OCI-LY7 (cell line): ENCODE data around the gene IL2RG. TPM values are rescaled to one million over a fixed set of nuclear protein-coding genes. Genes with fewer than 3 reads are reported as not detected.

Experiments used
- BruUV-seq: library from RNA; stranded (reverse); fragments of 400-500 nt; replicated peaks from 2 replicates; lab custom pipeline; 2021; lab: Mats Ljungman, UMichigan
- CTCF ChIA-PET: fragments of 300-600 bp; sonication (Branson Sonifier 250); formaldehyde crosslinking; loops from one replicate; lab custom pipeline; 2022; ENCODE audit warnings: antibody characterized with exemption; ENCODE audit not compliant: unreplicated experiment; lab: Charles Lee
- POLR2A ChIA-PET: fragments of 300-600 bp; sonication (Branson Sonifier 250); formaldehyde crosslinking; loops from one replicate; lab custom pipeline; 2022; ENCODE audit warnings: antibody characterized with exemption; lab: Charles Lee
- DNase-seq: peaks from one replicate; pipeline ENCODE4 v3.0.0-alpha.2; 2015; ENCODE audit warnings: low spot score
- H2AFZ ChIP-seq: fragments of 200-600 bp; sonication (generic), shearing (Covaris generic); 2 replicates; pipeline ENCODE4 v1.6.1; 2014; ENCODE audit warnings: mild to moderate bottlenecking, antibody characterized with exemption, low read length, moderate library complexity
- H3K27ac ChIP-seq: fragments of 200-600 bp; sonication (generic); 2 replicates; pipeline ENCODE4 v1.5.1; 2014; ENCODE audit warnings: mixed run types, low read depth, mild to moderate bottlenecking, moderate library complexity, low read length, inconsistent platforms; ENCODE audit not compliant: poor library complexity, severe bottlenecking
- H3K36me3 ChIP-seq: fragments of 200-600 bp; sonication (generic); 2 replicates; pipeline ENCODE4 v1.6.1; 2014; ENCODE audit warnings: mild to moderate bottlenecking, antibody characterized with exemption, low read length, moderate library complexity, mixed read lengths; ENCODE audit not compliant: insufficient read depth
- H3K4me1 ChIP-seq: fragments of 200-600 bp; sonication (generic); 2 replicates; pipeline ENCODE4 v1.5.1; 2014; ENCODE audit warnings: mild to moderate bottlenecking, low read length; ENCODE audit not compliant: insufficient read depth, poor library complexity, severe bottlenecking
- H3K4me2 ChIP-seq: fragments of 200-600 bp; sonication (generic); 2 replicates; pipeline ENCODE4 v1.6.1; 2014; ENCODE audit warnings: mild to moderate bottlenecking, low read length
- H3K4me3 ChIP-seq: fragments of 200-600 bp; sonication (generic); 2 replicates; pipeline ENCODE4 v1.5.1; 2014; ENCODE audit warnings: mild to moderate bottlenecking, low read depth, low read length; ENCODE audit not compliant: poor library complexity, severe bottlenecking
- H3K79me2 ChIP-seq: fragments of 200-600 bp; sonication (generic); 2 replicates; pipeline ENCODE4 v1.6.1; 2016; ENCODE audit warnings: low read depth, mild to moderate bottlenecking, low read length, moderate library complexity, mixed read lengths; ENCODE audit not compliant: insufficient read depth
- H3K9me2 ChIP-seq: fragments of 200-600 bp; sonication (generic); 2 replicates; pipeline ENCODE4 v1.6.1; 2016; ENCODE audit warnings: mild to moderate bottlenecking, low read length, mixed read lengths; ENCODE audit not compliant: insufficient read depth
- H3K9me3 ChIP-seq: fragments of 200-600 bp; sonication (generic); 2 replicates; pipeline ENCODE4 v1.6.1; 2014; ENCODE audit warnings: mild to moderate bottlenecking, mixed run types, low read length, mixed read lengths
- H4K20me1 ChIP-seq: fragments of 200-600 bp; sonication (generic); 2 replicates; pipeline ENCODE4 v1.6.1; 2014; ENCODE audit warnings: mild to moderate bottlenecking, antibody characterized with exemption, low read length, moderate library complexity, mixed read lengths; ENCODE audit not compliant: insufficient read depth
- CTCF ChIP-seq: fragments of 200-600 bp; sonication (generic); conservative IDR thresholded peaks from 2 replicates; pipeline ENCODE4 v1.5.1; 2014; ENCODE audit warnings: mild to moderate bottlenecking, antibody characterized with exemption, low read length, moderate library complexity, mixed read lengths
- EZH2phosphoT487 ChIP-seq: fragments of 200-600 bp; sonication (generic); IDR thresholded peaks from 2 replicates; pipeline ENCODE4 v1.6.1; 2018; ENCODE audit warnings: low read depth, borderline replicate concordance, mild to moderate bottlenecking, mixed run types, antibody characterized with exemption, low read length, moderate library complexity, mixed read lengths
- intact Hi-C: fragments of 100-400 bp; cut with micrococcal nuclease; formaldehyde crosslinking; loops from one replicate; pipeline ENCODE4 v1.10.0; 2022; ENCODE audit not compliant: unreplicated experiment
- total RNA-seq, 2 experiments: library from RNA; depleted of rRNA in 1 of 2; stranded (reverse); fragments of >200 nt in 1 of 2; shearing (Covaris generic) in 1 of 2; gene quantifications; 2 replicates each; pipeline ENCODE4 v1.2.3, GENCODE V29; 2014 to 2022

Gene IL2RG
- total RNA-seq, 2 experiments from 2014 or later = 21.5 to 33.6 TPM

GRCh38 chrX:71111921-71112431, 599 bp upstream of the IL2RG start:
- TSS peak; percentile 95 for BruUV-seq
- Histone ChIP-seq H3K9me3 (no peaks in the 10 kb centered on the region), H3K4me1 (peaks cover 47% of the 10 kb centered on the region), H3K4me3 (peak overlapping the region; percentile 88), H2AFZ (peak overlapping the region; percentile 81), H4K20me1 (no peaks in the 10 kb centered on the region), H3K4me2 (peak overlapping the region; percentile 90), H3K79me2 (peaks cover 15% of the 10 kb centered on the region; the same call in 1 of the 2 replicates), H3K27ac (peak overlapping the region; percentile 77), H3K36me3 (peaks cover 29% of the 10 kb centered on the region), H3K9me2 (no peaks in the 10 kb centered on the region)
- intact Hi-C loops = loop anchor here (10.0 kb wide), 1 partner anchor 173 kb away; the partner anchor contains the start of gene NONO
- DNase-seq = peak; percentile 19
- TF ChIP-seq CTCF = no peak
- TF ChIP-seq EZH2phosphoT487 = no peak
- CTCF ChIA-PET = no interaction called here
- POLR2A ChIA-PET = interaction anchor here (1.0 to 1.9 kb wide), 5 partner anchors 10 to 254 kb away, joined by 4 to 17 read pairs (median 6); partner anchors contain the start of genes NONO and TAF1

- ChIA-PET CTCF (no interaction called here), POLR2A (no interaction called here)
- Histone ChIP-seq H3K4me2 (peak overlapping the region; percentile 29; the same call in 1 of the 2 replicates), H3K9me3 (no peaks in the 10 kb centered on the region), H4K20me1 (no peaks in the 10 kb centered on the region), H3K4me1 (peaks cover 51% of the 10 kb centered on the region), H2AFZ (no peak overlapping the region), H3K9me2 (no peaks in the 10 kb centered on the region), H3K79me2 (peaks cover 15% of the 10 kb centered on the region; the same call in 1 of the 2 replicates), H3K4me3 (no peak overlapping the region), H3K36me3 (peaks cover 32% of the 10 kb centered on the region), H3K27ac (no peak overlapping the region)
- no peak for DNase-seq
- BruUV-seq = no TSS peak
- intact Hi-C loops = no loop called here
- TF ChIP-seq EZH2phosphoT487 (no peak), CTCF (no peak)
Observed at GRCh38 chrX:71109051-71109450, 2.3 kb downstream of the IL2RG start.

- Histone ChIP-seq H3K79me2 (peaks cover 15% of the 10 kb centered on the region; the same call in 1 of the 2 replicates), H2AFZ (no peak overlapping the region), H3K9me2 (no peaks in the 10 kb centered on the region), H3K4me2 (peak overlapping the region; percentile 12; the same call in 1 of the 2 replicates), H3K9me3 (no peaks in the 10 kb centered on the region), H3K4me1 (peaks cover 54% of the 10 kb centered on the region), H3K4me3 (no peak overlapping the region), H3K36me3 (peaks cover 32% of the 10 kb centered on the region), H3K27ac (no peak overlapping the region), H4K20me1 (no peaks in the 10 kb centered on the region)
- POLR2A ChIA-PET = interaction anchor here (0.5 to 0.6 kb wide), 2 partner anchors 475 to 812 kb away, joined by 3 to 6 read pairs; no protein-coding TSS in a partner anchor
- no peak for DNase-seq
- BruUV-seq = no TSS peak
- intact Hi-C loops = no loop called here
- CTCF ChIA-PET = no interaction called here
- TF ChIP-seq EZH2phosphoT487 (no peak), CTCF (no peak)
Observed at GRCh38 chrX:71107762-71108360, 3.5 kb downstream of the IL2RG start.
